ENCODE measurements around the gene RGMA. TPM values are rescaled to one million over a fixed set of nuclear protein-coding genes. Genes with fewer than 3 reads are reported as not detected.

Gene RGMA
- total and polyA plus RNA-seq, 2 experiments from 2014 or later, result 34.2 to 36.5 TPM

DNA sequence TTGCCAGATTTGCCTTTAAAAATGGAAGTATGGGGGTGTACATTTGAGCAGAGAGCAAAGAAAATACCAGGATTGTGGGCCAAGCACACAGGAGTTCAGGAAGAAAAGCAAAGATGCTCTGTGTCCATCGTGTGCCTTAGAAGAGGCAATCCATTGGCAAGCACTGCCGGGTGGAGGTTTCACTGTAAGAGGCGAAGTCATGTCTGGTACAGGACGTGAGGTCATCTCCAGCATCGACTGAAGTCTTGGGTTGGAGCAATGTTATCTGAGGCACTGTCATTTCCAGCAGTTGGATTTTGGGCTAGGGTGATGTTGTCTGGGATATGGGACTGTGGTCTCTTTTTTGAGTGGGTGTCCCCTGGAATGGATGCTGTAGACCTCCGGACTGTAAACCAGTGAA, 4.8 kb upstream of the RGMA start (continued):
- TF ChIP-seq ZNF462 (CRISPR knock-in tag; IDR thresholded peaks at IDR 0.05) (no peak), CREB1 (CRISPR knock-in tag; IDR thresholded peaks at IDR 0.05; ENCODE audit: low read depth) (no peak)

DNA sequence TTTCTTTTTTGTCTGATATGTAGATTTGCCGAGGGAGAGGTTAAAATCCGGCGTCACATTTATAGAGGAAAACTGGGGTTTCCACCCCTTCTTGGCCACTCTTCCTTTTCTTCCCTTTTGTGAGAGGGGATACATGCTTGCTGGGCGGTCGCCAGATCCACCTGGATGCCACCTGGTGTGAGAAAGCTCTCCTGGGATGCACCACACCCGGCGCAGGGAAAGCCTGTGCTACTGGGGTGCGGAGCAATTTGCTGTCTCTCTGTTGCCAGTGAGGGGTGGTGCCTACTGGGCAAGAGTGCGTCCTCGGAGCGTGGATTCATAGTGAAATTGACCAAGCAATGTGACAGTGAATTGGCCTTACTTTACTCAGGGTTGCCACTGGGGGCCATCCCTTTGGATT, 2.5 kb upstream of the RGMA start:
- H3K36me3 ChIP-seq (ENCODE audit: insufficient read depth), result no peaks in the 10 kb centered on the region
- ATAC-seq (no peak), DNase-seq (ENCODE audit: low spot score) (no peak)
- peak overlapping the region; percentile 35; the same call in 1 of the 2 replicates for H3K4me2 ChIP-seq
- H3F3A ChIP-seq (replicated peaks; ENCODE audit: low read depth), result no peaks in the 10 kb centered on the region
- Mint-ChIP-seq H3K4me1 (peaks cover 32% of the 10 kb centered on the region), H3K27ac (no peak overlapping the region), H3K27me3 (ENCODE audit: insufficient read depth, low read depth, poor library complexity) (peaks cover 13% of the 10 kb centered on the region), H3K36me3 (ENCODE audit: low read depth) (no peaks in the 10 kb centered on the region), H3K9me3 (no peaks in the 10 kb centered on the region; the same call in 2 of the 3 replicates), H3K4me3 (no peak overlapping the region)
- peaks cover 71% of the 10 kb centered on the region for H3K27me3 ChIP-seq (ENCODE audit: insufficient read depth)
- H3K9me2 ChIP-seq (ENCODE audit: insufficient read depth), result no peaks in the 10 kb centered on the region
- no peak overlapping the region for H3K4me3 ChIP-seq
- H3K27ac ChIP-seq (ENCODE audit: low read depth), result no peak overlapping the region
- no peaks in the 10 kb centered on the region for H3K79me2 ChIP-seq (replicated peaks; ENCODE audit: insufficient read depth)
- H2AFZ ChIP-seq, result no peak overlapping the region
- peaks cover 23% of the 10 kb centered on the region; the same call in 1 of the 2 replicates for H3K4me1 ChIP-seq (ENCODE audit: insufficient read depth)
- no peaks in the 10 kb centered on the region for H4K20me1 ChIP-seq (replicated peaks; ENCODE audit: insufficient read depth)
- TF ChIP-seq POLR2AphosphoS5 (IDR thresholded peaks at IDR 0.05; ENCODE audit: low read depth) (no peak), CREB1 (CRISPR knock-in tag; IDR thresholded peaks at IDR 0.05; ENCODE audit: low read depth) (no peak)
- TF ChIP-seq, protein P1, sequence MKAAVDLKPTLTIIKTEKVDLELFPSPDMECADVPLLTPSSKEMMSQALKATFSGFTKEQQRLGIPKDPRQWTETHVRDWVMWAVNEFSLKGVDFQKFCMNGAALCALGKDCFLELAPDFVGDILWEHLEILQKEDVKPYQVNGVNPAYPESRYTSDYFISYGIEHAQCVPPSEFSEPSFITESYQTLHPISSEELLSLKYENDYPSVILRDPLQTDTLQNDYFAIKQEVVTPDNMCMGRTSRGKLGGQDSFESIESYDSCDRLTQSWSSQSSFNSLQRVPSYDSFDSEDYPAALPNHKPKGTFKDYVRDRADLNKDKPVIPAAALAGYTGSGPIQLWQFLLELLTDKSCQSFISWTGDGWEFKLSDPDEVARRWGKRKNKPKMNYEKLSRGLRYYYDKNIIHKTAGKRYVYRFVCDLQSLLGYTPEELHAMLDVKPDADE (IDR thresholded peaks at IDR 0.05), result no peak
- TF ChIP-seq, protein P2, sequence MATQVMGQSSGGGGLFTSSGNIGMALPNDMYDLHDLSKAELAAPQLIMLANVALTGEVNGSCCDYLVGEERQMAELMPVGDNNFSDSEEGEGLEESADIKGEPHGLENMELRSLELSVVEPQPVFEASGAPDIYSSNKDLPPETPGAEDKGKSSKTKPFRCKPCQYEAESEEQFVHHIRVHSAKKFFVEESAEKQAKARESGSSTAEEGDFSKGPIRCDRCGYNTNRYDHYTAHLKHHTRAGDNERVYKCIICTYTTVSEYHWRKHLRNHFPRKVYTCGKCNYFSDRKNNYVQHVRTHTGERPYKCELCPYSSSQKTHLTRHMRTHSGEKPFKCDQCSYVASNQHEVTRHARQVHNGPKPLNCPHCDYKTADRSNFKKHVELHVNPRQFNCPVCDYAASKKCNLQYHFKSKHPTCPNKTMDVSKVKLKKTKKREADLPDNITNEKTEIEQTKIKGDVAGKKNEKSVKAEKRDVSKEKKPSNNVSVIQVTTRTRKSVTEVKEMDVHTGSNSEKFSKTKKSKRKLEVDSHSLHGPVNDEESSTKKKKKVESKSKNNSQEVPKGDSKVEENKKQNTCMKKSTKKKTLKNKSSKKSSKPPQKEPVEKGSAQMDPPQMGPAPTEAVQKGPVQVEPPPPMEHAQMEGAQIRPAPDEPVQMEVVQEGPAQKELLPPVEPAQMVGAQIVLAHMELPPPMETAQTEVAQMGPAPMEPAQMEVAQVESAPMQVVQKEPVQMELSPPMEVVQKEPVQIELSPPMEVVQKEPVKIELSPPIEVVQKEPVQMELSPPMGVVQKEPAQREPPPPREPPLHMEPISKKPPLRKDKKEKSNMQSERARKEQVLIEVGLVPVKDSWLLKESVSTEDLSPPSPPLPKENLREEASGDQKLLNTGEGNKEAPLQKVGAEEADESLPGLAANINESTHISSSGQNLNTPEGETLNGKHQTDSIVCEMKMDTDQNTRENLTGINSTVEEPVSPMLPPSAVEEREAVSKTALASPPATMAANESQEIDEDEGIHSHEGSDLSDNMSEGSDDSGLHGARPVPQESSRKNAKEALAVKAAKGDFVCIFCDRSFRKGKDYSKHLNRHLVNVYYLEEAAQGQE (IDR thresholded peaks at IDR 0.05; ENCODE audit: unreplicated experiment), result no peak

Data from GM23338 (cell line).